Thymus (tissue), 11 donors: ENCODE measurements around the gene ATP8B2. TPM values are rescaled to one million over a fixed set of nuclear protein-coding genes. Genes with fewer than 3 reads are reported as not detected.

Source experiments
- DNase-seq, 9 donors: peaks; one replicate each; pipeline ENCODE4 v3.0.0-alpha.2; 2013; ENCODE audit warnings: low spot score in 9 of 9, low read depth in 6 of 9, missing footprints in 1 of 9
- H3K27ac ChIP-seq, 2 donors: one replicate each; pipeline ENCODE4 v1.5.1; 2013; ENCODE audit warnings: control low read depth in 1 of 2, low read depth in 1 of 2, low read length in 1 of 2, mild to moderate bottlenecking in 1 of 2, moderate library complexity in 1 of 2
- H3K27me3 ChIP-seq, 2 donors: one replicate each; pipeline ENCODE4 v1.5.1; 2013; ENCODE audit warnings: low read length in 1 of 2; ENCODE audit not compliant: control insufficient read depth in 2 of 2, insufficient read depth in 1 of 2
- H3K36me3 ChIP-seq, 2 donors: one replicate each; pipeline ENCODE4 v1.5.1; 2013; ENCODE audit warnings: low read length in 1 of 2, mild to moderate bottlenecking in 1 of 2, moderate library complexity in 1 of 2; ENCODE audit not compliant: control insufficient read depth in 2 of 2, insufficient read depth in 2 of 2
- H3K4me1 ChIP-seq, 2 donors: one replicate each; pipeline ENCODE4 v1.5.1; 2013; ENCODE audit warnings: low read length in 2 of 2; ENCODE audit not compliant: control insufficient read depth in 2 of 2, insufficient read depth in 2 of 2
- H3K4me3 ChIP-seq, 2 donors: one replicate each; pipeline ENCODE4 v1.5.1; 2013; ENCODE audit warnings: low read length in 2 of 2, control low read depth in 1 of 2, mild to moderate bottlenecking in 1 of 2
- H3K9me3 ChIP-seq, 2 donors: one replicate each; pipeline ENCODE4 v1.5.1; 2013; ENCODE audit warnings: low read length in 1 of 2, mild to moderate bottlenecking in 1 of 2; ENCODE audit not compliant: control insufficient read depth in 2 of 2, insufficient read depth in 1 of 2
- WGBS: extraction: QIAGEN DNeasy Blood & Tissue Kit; methylation state at CpG from one replicate; pipeline ENCODE4 v1.1.7; 2013; 5-methylcytosine and 5-hydroxymethylcytosine counted together
- polyA plus RNA-seq: library from polyadenylated mRNA; stranded (reverse); fragments of 200-250 nt; gene quantifications from one replicate; pipeline ENCODE4 v1.2.3, GENCODE V29; 2013
- total RNA-seq: library from RNA; stranded (reverse); fragments of 120-200 nt; gene quantifications from one replicate; pipeline ENCODE4 v1.2.4, GENCODE V29; 2013
- donor health status: healthy.

Gene ATP8B2
- total and polyA plus RNA-seq, 2 donors, result 15.5 to 23.0 TPM

- no peaks in the 10 kb centered on the region for H3K27me3 ChIP-seq
- peaks cover 0 to 24% of the 10 kb centered on the region in 2 donors for H3K4me1 ChIP-seq
- WGBS, result 96% methylated on average over 7 of the region's 7 CpGs
- peaks cover 83 to 93% of the 10 kb centered on the region in 2 donors for H3K36me3 ChIP-seq
- peaks cover 0 to 1% of the 10 kb centered on the region in 2 donors for H3K9me3 ChIP-seq
- no peak overlapping the region for H3K4me3 ChIP-seq
- H3K27ac ChIP-seq, result no peak overlapping the region
- no peak for DNase-seq
Observed at GRCh38 chr1:154342132-154342531, 16.8 kb downstream of the ATP8B2 start.

DNA sequence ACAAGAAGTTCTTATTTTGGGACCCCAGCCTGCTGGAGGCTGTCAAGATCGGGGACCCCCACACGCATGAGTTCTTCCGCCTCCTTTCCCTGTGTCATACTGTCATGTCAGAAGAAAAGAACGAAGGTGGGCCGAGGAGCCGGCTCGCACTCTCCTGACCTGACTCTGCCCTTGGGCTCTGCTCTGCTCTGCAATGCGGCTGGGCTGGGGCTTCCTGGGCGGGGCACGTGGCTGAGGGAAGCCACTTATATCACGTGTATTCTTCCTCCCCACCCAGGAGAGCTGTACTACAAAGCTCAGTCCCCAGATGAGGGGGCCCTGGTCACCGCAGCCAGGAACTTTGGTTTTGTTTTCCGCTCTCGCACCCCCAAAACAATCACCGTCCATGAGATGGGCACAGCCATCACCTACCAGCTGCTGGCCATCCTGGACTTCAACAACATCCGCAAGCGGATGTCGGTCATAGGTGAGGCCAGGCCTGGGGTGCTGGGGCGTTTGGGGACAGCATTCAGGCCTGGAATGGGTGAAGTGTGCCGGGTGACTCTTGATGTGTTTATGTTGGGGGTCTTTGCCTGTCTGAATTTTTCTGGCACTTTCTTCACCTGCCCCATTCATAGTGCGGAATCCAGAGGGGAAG lies 17.6 kb downstream of the ATP8B2 start:
- H3K4me3 ChIP-seq, result no peak overlapping the region
- peaks cover 78 to 89% of the 10 kb centered on the region in 2 donors for H3K36me3 ChIP-seq
- peaks cover 0 to 1% of the 10 kb centered on the region in 2 donors for H3K9me3 ChIP-seq
- H3K4me1 ChIP-seq, result peaks cover 0 to 19% of the 10 kb centered on the region in 2 donors
- DNase-seq, result peak in 1 of 9 donors; percentile 47
- WGBS, result 67% methylated on average over 21 of the region's 21 CpGs
- H3K27me3 ChIP-seq, result no peaks in the 10 kb centered on the region
- H3K27ac ChIP-seq, result peak overlapping the region in 1 of 2 donors; percentile 36

DNA sequence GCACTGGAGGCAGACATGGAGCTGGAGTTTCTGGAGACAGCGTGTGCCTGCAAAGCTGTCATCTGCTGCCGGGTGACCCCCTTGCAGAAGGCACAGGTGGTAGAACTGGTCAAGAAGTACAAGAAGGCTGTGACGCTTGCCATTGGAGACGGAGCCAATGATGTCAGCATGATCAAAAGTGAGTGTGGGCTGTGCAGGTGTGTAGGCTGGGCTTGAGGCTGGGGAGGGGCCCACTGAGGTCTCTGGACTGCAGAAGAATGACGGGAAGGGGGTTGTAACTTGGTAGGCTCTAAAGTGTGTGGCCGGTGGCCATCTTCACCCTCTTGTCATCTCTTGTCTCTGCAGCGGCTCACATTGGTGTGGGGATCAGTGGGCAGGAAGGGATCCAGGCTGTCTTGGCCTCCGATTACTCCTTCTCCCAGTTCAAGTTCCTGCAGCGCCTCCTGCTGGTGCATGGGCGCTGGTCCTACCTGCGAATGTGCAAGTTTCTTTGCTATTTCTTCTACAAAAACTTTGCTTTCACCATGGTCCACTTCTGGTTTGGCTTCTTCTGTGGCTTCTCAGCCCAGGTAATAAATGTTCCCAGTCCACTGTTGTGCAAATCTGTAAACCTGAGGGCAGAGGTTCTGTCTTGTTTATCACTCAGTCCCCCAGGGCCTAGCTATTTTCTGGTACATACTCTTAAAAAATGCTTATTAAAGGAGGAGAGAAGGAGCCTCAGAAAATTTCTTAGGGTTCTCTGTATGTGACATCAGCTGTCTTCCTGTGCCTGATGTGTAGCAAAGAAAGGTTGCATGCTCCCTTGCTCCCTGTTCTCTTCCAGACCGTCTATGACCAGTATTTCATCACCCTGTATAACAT lies 19.9 kb downstream of the ATP8B2 start:
- peaks cover 0 to 1% of the 10 kb centered on the region in 2 donors for H3K9me3 ChIP-seq
- 95% methylated on average over 12 of the region's 12 CpGs for WGBS
- no peak overlapping the region for H3K4me3 ChIP-seq
- H3K27ac ChIP-seq, result no peak overlapping the region
- peaks cover 80 to 89% of the 10 kb centered on the region in 2 donors for H3K36me3 ChIP-seq
- DNase-seq, result peak in 1 of 9 donors; percentile 46
- no peaks in the 10 kb centered on the region for H3K27me3 ChIP-seq
- H3K4me1 ChIP-seq, result peaks cover 0 to 16% of the 10 kb centered on the region in 2 donors

DNA sequence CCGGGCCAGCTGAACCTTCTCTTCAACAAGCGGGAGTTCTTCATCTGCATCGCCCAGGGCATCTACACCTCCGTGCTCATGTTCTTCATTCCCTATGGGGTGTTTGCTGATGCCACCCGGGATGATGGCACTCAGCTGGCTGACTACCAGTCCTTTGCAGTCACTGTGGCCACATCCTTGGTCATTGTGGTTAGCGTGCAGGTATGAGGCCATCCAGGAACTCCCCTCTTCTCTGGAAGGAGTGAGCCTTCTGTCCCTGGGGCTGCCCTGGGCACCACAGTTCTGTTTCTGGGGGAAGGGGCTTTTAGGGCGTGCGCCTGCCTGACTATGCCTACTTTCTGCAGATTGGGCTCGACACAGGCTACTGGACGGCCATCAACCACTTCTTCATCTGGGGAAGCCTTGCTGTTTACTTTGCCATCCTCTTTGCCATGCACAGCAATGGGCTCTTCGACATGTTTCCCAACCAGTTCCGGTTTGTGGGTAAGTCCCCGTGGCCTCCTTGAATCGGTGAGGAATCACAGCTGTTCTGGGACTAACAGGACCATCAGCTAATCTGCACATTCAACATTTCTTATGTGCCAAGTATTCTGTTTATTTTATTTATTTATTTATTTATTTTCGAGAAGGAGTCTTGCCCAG lies 21.1 kb downstream of the ATP8B2 start:
- DNase-seq, result no peak
- H3K27ac ChIP-seq, result no peak overlapping the region

GRCh38 chr1:154347961-154348360 lies 22.6 kb downstream of the ATP8B2 start:
- no peak for DNase-seq
- Histone ChIP-seq H3K4me3 (no peak overlapping the region), H3K27ac (no peak overlapping the region), H3K27me3 (peaks cover 0 to 14% of the 10 kb centered on the region in 2 donors), H3K9me3 (peaks cover 1 to 3% of the 10 kb centered on the region in 2 donors), H3K4me1 (peaks cover 0 to 15% of the 10 kb centered on the region in 2 donors), H3K36me3 (peaks cover 54 to 65% of the 10 kb centered on the region in 2 donors)
- WGBS, result 97% methylated on average over 3 of the region's 3 CpGs

More for the DNA sequence above, 21.1 kb downstream of the ATP8B2 start:
- H3K9me3 ChIP-seq, result peaks cover 0 to 1% of the 10 kb centered on the region in 2 donors
- H3K27me3 ChIP-seq, result no peaks in the 10 kb centered on the region
- no peak overlapping the region for H3K4me3 ChIP-seq
- peaks cover 0 to 16% of the 10 kb centered on the region in 2 donors for H3K4me1 ChIP-seq
- H3K36me3 ChIP-seq, result peaks cover 69 to 80% of the 10 kb centered on the region in 2 donors
- 97% methylated on average over 15 of the region's 15 CpGs for WGBS

- Histone ChIP-seq H3K9me3 (peaks cover 1 to 4% of the 10 kb centered on the region in 2 donors), H3K36me3 (peaks cover 48 to 59% of the 10 kb centered on the region in 2 donors), H3K4me3 (no peak overlapping the region), H3K27me3 (peaks cover 0 to 20% of the 10 kb centered on the region in 2 donors), H3K4me1 (peaks cover 4 to 19% of the 10 kb centered on the region in 2 donors), H3K27ac (no peak overlapping the region)
- DNase-seq, result no peak
- WGBS, result 98% methylated on average over 27 of the region's 27 CpGs
Observed at GRCh38 chr1:154348429-154349076, 23.2 kb downstream of the ATP8B2 start.

GRCh38 chr1:154349121-154349520 lies 23.8 kb downstream of the ATP8B2 start:
- peaks cover 0 to 25% of the 10 kb centered on the region in 2 donors for H3K27me3 ChIP-seq
- peaks cover 4 to 21% of the 10 kb centered on the region in 2 donors for H3K4me1 ChIP-seq
- no peak overlapping the region for H3K4me3 ChIP-seq
- peaks cover 42 to 53% of the 10 kb centered on the region in 2 donors for H3K36me3 ChIP-seq
- WGBS, result 90% methylated on average over 7 of the region's 7 CpGs
- no peak overlapping the region for H3K27ac ChIP-seq
- DNase-seq, result no peak
- H3K9me3 ChIP-seq, result peaks cover 1 to 4% of the 10 kb centered on the region in 2 donors

DNA sequence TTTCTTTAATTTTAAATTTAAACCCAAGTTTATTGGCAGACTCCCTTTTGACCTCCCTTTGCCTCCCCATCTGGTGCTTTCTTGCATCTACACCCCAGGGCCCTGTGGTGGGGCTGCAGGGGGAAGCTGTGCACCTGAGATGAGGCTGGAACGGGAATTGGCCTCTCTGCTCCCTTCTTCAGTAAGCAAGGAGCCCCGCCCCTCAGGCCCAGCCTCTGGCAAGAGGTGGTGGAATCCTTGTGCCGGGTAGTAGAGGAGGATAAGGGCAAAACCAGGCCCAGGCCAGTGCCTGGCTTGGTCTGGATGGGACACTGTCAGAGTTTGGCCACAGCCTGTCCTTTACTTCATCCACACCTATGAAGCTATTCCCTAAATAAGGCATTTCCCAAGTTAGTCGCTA lies 25.1 kb downstream of the ATP8B2 start:
- peaks cover 30 to 41% of the 10 kb centered on the region in 2 donors for H3K36me3 ChIP-seq
- peaks cover 4 to 25% of the 10 kb centered on the region in 2 donors for H3K4me1 ChIP-seq
- peaks cover 0 to 29% of the 10 kb centered on the region in 2 donors for H3K27me3 ChIP-seq
- no peak overlapping the region for H3K4me3 ChIP-seq
- DNase-seq, result no peak
- WGBS, result 93% methylated on average over 4 of the region's 4 CpGs
- H3K9me3 ChIP-seq, result peaks cover 0 to 4% of the 10 kb centered on the region in 2 donors
- no peak overlapping the region for H3K27ac ChIP-seq
